Pancreas (tissue), 10 donors: ENCODE results near the gene OSM. TPM values are rescaled to one million over a fixed set of nuclear protein-coding genes. Genes with fewer than 3 reads are reported as not detected.
A peak's percentile ranks its signal among the peaks of the same experiment; 100 is the strongest.
"Not testable (repeated sequence)": the region's sequence is repeated elsewhere in the genome, so short reads cannot be mapped to it uniquely, and the experiment has no call there.

Experiments
- ATAC-seq, 4 donors: fragments of 200-7000 bp; cut with Tn5 transposase; one replicate each; pipeline versions ENCODE4 v1.8.0 to v1.9.1; 2020; ENCODE audit warnings: mild to moderate bottlenecking in 4 of 4, moderate library complexity in 4 of 4
- DNase-seq, 6 donors: peaks; one replicate each; pipeline ENCODE4 v3.0.0-alpha.2; 2020
- FAIRE-seq: peaks from 2 replicates; lab custom pipeline; 2012; peaks lifted over from hg19 to GRCh38; lab: Jason Lieb, UNC
- H3K27ac ChIP-seq, 4 donors: fragments of 200-600 bp; sonication (generic); 1 replicate in 3 of 4; 2 replicates in 1 of 4; pipeline versions ENCODE4 v1.5.0 to v1.8.0; 2020
- H3K27me3 ChIP-seq, 4 donors: fragments of 200-600 bp; one replicate each; pipeline ENCODE4 v1.8.0; 2021
- H3K36me3 ChIP-seq, 3 donors: fragments of 200-600 bp; sonication (generic) in 1 of 3; one replicate each; pipeline versions ENCODE4 v1.5.0 to v1.8.0; 2020 to 2021
- H3K4me1 ChIP-seq, 3 donors: fragments of 200-600 bp; one replicate each; pipeline ENCODE4 v1.8.0; 2021
- H3K4me3 ChIP-seq, 4 donors: fragments of 200-600 bp; sonication (generic) in 2 of 4; one replicate each; pipeline versions ENCODE4 v1.5.0 to v1.8.0; 2020 to 2021
- H3K9me3 ChIP-seq, 4 donors: fragments of 200-600 bp; one replicate each; pipeline ENCODE4 v1.8.0; 2021
- CTCF ChIP-seq, 4 donors: fragments of 200-600 bp; sonication (generic) in 3 of 4; IDR thresholded peaks; one replicate each; pipeline versions ENCODE4 v1.5.0 to v1.8.0; 2021; ENCODE audit warnings: antibody characterized with exemption in 4 of 4
- WGBS, 2 donors: extraction: QIAGEN DNeasy Blood & Tissue Kit; methylation state at CpG; one replicate each; pipeline ENCODE4 v1.1.7; 2013; 5-methylcytosine and 5-hydroxymethylcytosine counted together
- intact Hi-C, 3 donors: fragments of 100-400 bp; cut with DNase I; formaldehyde crosslinking; loops; one replicate each; pipeline versions ENCODE4 v1.11.1 to v1.14.2; 2022
- polyA plus RNA-seq, 2 donors: library from polyadenylated mRNA; stranded (reverse); fragments of 200-250 nt; gene quantifications; one replicate each; pipeline ENCODE4 v1.2.3, GENCODE V29; 2013
- total RNA-seq, 6 donors: library from RNA; stranded (reverse); fragmentation: NEBNext Ultra II Directional in 4 of 6; extraction: Animal tissue kit (Norgen Biotek cat#: 25700) in 4 of 6; gene quantifications; one replicate each; pipeline versions ENCODE4 v1.2.1 to v1.2.4, GENCODE V29; 2021 to 2023
- donor health status: healthy with polysubstance abuse.
- donor health status: DM: no; HTN: no; CAD: no; lungs with moderate emphysema.
- donor health status: DM: no; HTN: no; CAD: no.
- donor health status: control.
- donor health status: control.
- donor health status: Bipolar disorder and iron deficiency.
- donor health status: DM: yes; HTN: yes; CAD: no.
- donor health status: DM: no; HTN: no; CAD: no.
- donor health status: DM: no; HTN: no; CAD: no.
- donor health status: DM: yes; HTN: yes; CAD: no.

OSM gene
- total and polyA plus RNA-seq, 8 donors: 0.13 to 1.5 (median 0.26) TPM; not detected in 1

- Histone ChIP-seq H3K27me3 (no peaks in the 10 kb centered on the region), H3K9me3 (no peaks in the 10 kb centered on the region), H3K4me3 (no peak overlapping the region), H3K4me1 (peaks cover 7 to 9% (median 9%) of the 10 kb centered on the region in 3 donors), H3K27ac (no peak overlapping the region), H3K36me3 (no peaks in the 10 kb centered on the region)
- ATAC-seq (no peak), FAIRE-seq (no peak), DNase-seq (no peak)
- TF ChIP-seq CTCF (IDR thresholded peaks at IDR 0.05): no peak
- 96 to 97% methylated on average over 5 of the region's 5 CpGs for WGBS, 2 donors
- intact Hi-C loops: no loop called here
Observed at GRCh38 chr22:30236875-30237274, 29.8 kb downstream of the OSM start.

GRCh38 chr22:30235687-30236170 is 30.9 kb downstream of the OSM start:
- Histone ChIP-seq H3K27me3 (no peaks in the 10 kb centered on the region), H3K4me3 (no peak overlapping the region), H3K27ac (peak overlapping the region in 3 of 4 donors; percentile 24 to 44 (median 41)), H3K4me1 (peaks cover 7 to 9% (median 9%) of the 10 kb centered on the region in 3 donors), H3K36me3 (no peaks in the 10 kb centered on the region), H3K9me3 (no peaks in the 10 kb centered on the region)
- intact Hi-C loops: no loop called here
- ATAC-seq (peak; percentile 64 to 71 (median 71)), DNase-seq (peak in 2 of 6 donors; percentile 45 to 60), FAIRE-seq (no peak)
- WGBS, 2 donors: 55 to 59% methylated on average over 10 of the region's 10 CpGs
- TF ChIP-seq CTCF (IDR thresholded peaks at IDR 0.05): no peak

- Histone ChIP-seq H3K36me3 (no peaks in the 10 kb centered on the region), H3K4me1 (peaks cover 7 to 9% (median 9%) of the 10 kb centered on the region in 3 donors), H3K4me3 (no peak overlapping the region), H3K9me3 (no peaks in the 10 kb centered on the region), H3K27ac (peak overlapping the region in 2 of 4 donors; percentile 44 to 62), H3K27me3 (no peaks in the 10 kb centered on the region)
- DNase-seq: peak in 2 of 6 donors; percentile 44 to 59
- TF ChIP-seq CTCF (IDR thresholded peaks at IDR 0.05): no peak
- 16 to 22% methylated on average over 7 of the region's 7 CpGs for WGBS, 2 donors
- FAIRE-seq: no peak
- intact Hi-C loops: no loop called here
- peak; percentile 72 to 88 (median 79) for ATAC-seq
Observed at GRCh38 chr22:30234786-30235470, 31.7 kb downstream of the OSM start.

- H3K27ac ChIP-seq: peak overlapping the region in 1 of 4 donors; percentile 62
- H3K4me3 ChIP-seq, DNase-seq, H3K36me3 ChIP-seq, H3K27me3 ChIP-seq, H3K9me3 ChIP-seq, ATAC-seq, FAIRE-seq, intact Hi-C loops, H3K4me1 ChIP-seq: not testable (repeated sequence)
- WGBS, 2 donors: 90 to 97% methylated on average over 3 of the region's 3 CpGs
Observed at GRCh38 chr22:30234325-30234724, 32.3 kb downstream of the OSM start.

- H3K27ac ChIP-seq: no peak overlapping the region
- 96% methylated on average over 6 of the region's 6 CpGs for WGBS, 2 donors
- H3K27me3 ChIP-seq: no peaks in the 10 kb centered on the region
- no peak for ATAC-seq
- H3K4me3 ChIP-seq: no peak overlapping the region
- FAIRE-seq: no peak
- DNase-seq: no peak
- H3K4me1 ChIP-seq: peaks cover 7 to 9% (median 9%) of the 10 kb centered on the region in 3 donors
- no peaks in the 10 kb centered on the region for H3K9me3 ChIP-seq
- H3K36me3 ChIP-seq: no peaks in the 10 kb centered on the region
- no peak for TF ChIP-seq CTCF (IDR thresholded peaks at IDR 0.05)
- intact Hi-C loops: no loop called here
Observed at GRCh38 chr22:30233582-30233981, 33.1 kb downstream of the OSM start.
